ENCODE measurements around the gene ABR.

The ABR gene

GRCh38 chr17:968812-969730, 210.7 kb downstream of the ABR start:
- no peak for DNase-seq (ENCODE audit: low read depth in 4 of 4, low spot score in 1 of 4)

GRCh38 chr17:967122-967521, 212.7 kb downstream of the ABR start:
- DNase-seq (ENCODE audit: low read depth in 4 of 4, low spot score in 1 of 4), result no peak

GRCh38 chr17:965311-965989, 214.3 kb downstream of the ABR start:
- no peak for DNase-seq (ENCODE audit: low read depth in 4 of 4, low spot score in 1 of 4)

GRCh38 chr17:964876-965275, 214.9 kb downstream of the ABR start:
- no peak for DNase-seq (ENCODE audit: low read depth in 4 of 4, low spot score in 1 of 4)

GRCh38 chr17:962670-963069, 217.1 kb downstream of the ABR start:
- DNase-seq (ENCODE audit: low read depth in 4 of 4, low spot score in 1 of 4), result no peak

GRCh38 chr17:962166-962565, 217.6 kb downstream of the ABR start:
- DNase-seq (ENCODE audit: low read depth in 4 of 4, low spot score in 1 of 4), result no peak

- no peak for DNase-seq (ENCODE audit: low read depth in 4 of 4, low spot score in 1 of 4)
These were observed 220.9 kb downstream of the ABR start for GRCh38 chr17:958712-959451.

GRCh38 chr17:957856-958421, 221.8 kb downstream of the ABR start:
- no peak for DNase-seq (ENCODE audit: low read depth in 4 of 4, low spot score in 1 of 4)

GRCh38 chr17:956905-957304, 222.9 kb downstream of the ABR start:
- no peak for DNase-seq (ENCODE audit: low read depth in 4 of 4, low spot score in 1 of 4)

GRCh38 chr17:954431-955164, 225.2 kb downstream of the ABR start:
- no peak for DNase-seq (ENCODE audit: low read depth in 4 of 4, low spot score in 1 of 4)

- no peak for DNase-seq (ENCODE audit: low read depth in 4 of 4, low spot score in 1 of 4)
These were observed 226.0 kb downstream of the ABR start for GRCh38 chr17:953767-954166.

Data from stimulated activated CD4-positive, alpha-beta T cell treated with anti-CD3 and anti-CD28 coated beads, Interleukin-1b, Interleukin-23, amount 100 ng/mL, for 24 hours (primary cell).